GM21737 (cell line): ENCODE measurements around the gene FAM187B.
A peak's percentile ranks its signal among the peaks of the same experiment; 100 is the strongest.

Experiments
- ATAC-seq: cut with Tn5 transposase; IDR thresholded peaks from one replicate; pipeline ENCODE4 v1.9.1; 2021; ENCODE audit warnings: mild to moderate bottlenecking, moderate library complexity; ENCODE audit not compliant: unreplicated experiment

FAM187B gene

DNA sequence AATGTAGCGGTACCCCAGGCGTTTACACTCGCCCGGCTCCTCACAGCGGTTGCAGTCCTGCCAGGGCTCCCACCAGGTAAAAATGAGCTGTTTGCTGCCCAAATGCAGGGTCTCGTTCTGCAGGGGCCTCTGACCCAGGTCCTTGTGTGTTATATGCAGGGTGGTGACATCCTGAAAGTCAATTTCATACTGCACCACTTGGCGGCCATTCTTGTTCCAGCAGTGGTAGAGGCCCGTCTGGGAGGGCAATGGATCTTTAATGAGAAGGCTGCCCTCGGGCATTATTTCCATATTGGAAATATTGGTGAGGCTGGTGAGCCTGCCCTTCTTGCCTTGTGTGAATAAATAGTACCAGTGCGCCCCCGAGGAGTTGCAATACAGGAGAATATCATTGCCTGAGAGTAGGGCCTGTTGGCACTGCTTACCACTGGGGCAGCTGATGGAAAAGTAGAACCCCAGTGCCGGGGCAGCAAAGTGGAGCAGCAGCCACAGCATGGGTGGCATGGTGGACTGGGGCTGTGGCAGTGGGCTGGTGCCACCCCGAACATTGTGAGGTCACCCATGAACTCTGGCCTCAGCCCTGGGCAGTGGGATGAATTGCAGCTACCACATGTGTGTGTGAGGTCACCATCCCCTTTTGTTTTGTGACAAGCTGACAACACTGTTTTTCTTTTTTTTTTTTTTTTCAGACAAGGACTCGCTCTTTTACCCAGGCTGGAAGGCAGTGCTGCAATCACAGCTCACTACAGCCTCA is at the start of gene FAM187B:
Gene FAM187B, minus strand, starts transcription at position 563 of the 754 bp plus-strand sequence. Its CDS starts 59 bp downstream, at position 504.
- ATAC-seq: no peak

DNA sequence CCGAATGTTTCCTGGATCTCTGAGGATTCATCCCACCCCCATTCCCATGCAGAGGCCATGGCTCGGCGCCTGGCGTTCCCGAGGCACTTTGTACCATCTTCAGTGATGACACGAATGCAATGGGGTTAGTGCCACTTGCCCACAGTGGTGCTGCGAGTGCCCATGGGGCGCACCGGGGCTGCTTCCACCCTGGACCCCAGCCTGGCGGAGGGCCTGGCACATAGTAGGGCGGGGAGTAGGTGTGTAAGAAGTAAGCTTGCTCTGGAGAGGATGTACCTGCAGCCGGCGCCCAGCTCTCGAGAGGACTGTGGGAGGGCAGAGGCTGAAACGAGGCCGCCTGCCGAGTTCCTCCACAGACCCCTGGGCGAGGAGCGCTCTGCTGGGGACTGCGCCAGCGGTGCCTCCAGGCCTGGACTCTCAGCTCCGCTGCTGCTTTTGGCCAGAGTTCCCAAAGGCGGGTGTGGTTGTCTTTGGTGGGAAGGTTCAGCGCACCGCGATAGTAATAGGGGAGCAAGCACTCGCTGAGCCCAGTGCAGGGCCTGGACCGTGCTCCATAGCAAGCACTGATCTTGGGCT is 48.3 kb upstream of the FAM187B start:
- ATAC-seq: no peak

DNA sequence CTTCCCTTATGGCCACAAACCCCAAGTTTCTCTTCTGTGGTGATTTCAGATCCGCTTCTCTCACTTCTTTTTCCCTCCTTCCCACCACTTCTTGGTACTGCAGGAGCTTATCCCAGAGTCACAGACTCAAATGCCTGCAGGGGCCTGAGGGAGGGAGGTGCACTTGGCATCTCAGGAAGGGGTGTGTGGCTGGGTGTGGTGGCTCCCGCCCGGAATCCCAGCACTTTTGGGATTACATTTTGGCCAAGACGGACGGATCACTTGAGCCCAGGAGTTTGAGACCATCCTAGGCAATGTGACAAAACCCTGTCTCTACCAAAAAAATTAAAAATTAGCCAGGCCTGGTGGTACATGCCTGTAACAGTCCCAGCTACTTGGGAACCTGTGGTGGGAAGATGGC is 45.8 kb upstream of the FAM187B start:
- no peak for ATAC-seq

DNA sequence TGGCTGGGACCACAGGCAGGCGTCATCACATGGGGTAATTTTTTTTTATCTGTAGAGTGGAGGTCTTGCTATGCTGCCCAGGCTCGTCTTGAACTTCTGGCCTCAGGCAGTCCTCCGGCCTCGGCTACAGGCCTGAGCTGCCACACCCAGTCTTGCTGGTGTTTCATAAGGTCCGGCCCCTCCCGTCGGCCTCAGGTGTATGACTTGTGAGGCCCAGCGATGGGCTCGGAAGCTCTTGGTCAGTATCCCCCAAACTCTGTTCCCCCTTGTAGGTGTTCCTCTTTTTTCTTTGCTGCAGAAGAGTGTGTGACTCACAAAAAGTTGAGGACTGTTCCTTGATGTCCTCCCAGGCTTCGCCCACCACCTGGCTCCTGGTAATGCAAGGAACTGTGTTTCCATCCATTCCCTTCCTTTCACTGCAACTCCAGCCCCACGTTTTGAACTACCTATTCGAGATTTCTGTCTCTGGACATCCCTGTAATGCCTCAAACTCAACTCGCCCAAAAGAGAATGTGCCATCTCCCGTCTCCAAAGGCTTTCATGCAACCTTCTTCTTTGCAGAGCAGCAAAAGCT is 45.2 kb upstream of the FAM187B start:
- ATAC-seq: no peak

DNA sequence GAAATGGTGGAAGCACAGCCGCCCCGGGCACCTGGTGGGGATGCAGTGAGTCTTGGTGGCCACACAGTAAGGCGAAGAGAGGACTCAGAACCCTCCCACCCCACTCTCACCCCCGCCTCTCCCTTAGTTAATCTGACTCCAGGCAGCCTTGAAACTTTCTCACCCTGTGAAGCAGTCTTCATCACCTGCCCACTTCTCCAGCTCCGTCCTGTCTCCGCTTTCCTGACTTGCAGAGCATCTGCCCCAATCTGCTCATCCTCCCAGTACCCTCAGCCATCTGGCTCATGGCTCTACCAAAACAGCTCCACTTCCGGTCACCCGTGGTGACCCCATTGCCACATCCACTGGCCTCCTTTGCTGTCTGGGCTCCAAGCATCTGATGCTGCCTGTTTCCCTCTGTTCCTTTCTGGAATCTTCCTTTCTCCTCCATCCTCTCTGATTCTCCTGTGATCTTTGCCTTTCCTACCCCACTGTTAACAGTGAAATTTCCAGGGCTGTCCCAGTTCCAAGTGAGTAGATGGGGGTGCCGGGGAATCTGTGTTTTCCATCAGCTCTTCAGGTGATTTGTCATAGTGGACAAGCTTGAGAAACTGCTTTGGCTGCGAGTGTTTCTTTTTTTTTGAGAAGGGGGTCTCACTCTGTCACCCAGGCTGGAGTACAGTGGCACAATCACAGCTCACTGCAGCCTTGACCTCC is 44.6 kb upstream of the FAM187B start:
- no peak for ATAC-seq

DNA sequence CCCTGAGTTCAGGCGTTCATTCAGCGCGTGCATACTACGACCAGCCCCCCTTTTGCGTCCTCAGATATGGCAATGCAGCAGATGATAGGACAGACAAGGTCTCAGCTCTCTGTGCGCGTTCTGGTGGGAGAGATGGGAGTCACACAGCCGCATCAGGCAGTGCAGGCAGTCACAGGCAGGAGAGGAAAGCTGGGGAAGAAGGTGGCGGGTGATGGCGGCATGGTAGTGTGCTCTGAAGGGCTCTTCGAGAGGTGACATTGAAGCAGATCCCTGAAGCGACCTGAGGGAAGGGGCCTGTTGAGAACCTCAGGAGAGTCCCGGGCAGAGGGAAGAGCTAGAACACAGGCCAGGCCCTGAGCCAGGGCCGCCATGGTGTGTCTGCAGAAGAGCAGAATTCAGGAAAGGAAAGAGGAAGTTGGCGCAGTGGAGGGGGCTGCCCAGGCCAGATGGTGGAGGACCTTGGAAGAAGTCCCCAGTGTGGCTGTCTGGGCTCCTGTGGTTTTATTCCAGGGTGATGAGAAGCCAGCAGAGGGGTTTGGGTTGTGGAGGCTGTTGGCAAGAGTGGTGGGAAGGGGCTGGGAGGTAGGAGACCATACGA is 43.7 kb upstream of the FAM187B start:
- no peak for ATAC-seq

DNA sequence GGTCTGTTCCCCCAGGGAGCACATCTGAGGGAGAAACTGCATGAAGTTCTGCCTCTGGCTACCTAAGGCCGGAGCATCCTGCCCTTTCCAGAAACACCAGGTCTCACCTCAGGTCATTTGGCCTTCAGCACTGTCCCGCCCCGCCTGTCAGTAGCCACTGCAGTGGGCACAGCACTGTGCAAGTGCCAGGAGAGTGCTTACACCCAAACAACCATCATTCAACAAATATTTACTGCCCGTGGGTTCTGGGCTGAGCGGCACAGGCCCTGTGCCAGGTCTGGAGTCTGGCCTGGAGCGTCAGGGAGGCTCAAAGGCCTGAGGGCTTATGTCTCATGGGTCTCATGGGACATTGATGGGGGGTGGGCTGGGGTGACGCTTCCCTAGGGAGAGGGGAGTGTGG is 43.0 kb upstream of the FAM187B start:
- no peak for ATAC-seq

DNA sequence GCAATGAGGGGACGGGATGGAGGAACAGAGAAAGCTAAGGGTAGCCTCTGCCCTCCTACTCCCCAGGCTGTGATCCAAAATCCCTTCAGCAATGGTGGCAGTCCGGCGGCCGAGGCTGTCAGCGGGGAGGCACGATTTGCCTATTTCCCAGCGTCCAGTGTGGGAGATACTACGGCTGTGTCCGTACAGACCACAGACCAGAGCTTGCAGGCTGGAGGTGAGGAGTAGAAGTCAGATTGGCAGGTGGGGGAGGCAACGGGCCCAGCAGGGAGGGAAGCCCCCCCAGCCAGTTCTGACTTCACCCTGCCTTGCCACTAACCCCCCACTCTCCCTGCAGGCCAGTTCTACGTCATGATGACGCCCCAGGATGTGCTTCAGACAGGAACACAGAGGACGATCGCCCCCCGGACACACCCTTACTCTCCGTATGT is 41.9 kb upstream of the FAM187B start:
- ATAC-seq: no peak

DNA sequence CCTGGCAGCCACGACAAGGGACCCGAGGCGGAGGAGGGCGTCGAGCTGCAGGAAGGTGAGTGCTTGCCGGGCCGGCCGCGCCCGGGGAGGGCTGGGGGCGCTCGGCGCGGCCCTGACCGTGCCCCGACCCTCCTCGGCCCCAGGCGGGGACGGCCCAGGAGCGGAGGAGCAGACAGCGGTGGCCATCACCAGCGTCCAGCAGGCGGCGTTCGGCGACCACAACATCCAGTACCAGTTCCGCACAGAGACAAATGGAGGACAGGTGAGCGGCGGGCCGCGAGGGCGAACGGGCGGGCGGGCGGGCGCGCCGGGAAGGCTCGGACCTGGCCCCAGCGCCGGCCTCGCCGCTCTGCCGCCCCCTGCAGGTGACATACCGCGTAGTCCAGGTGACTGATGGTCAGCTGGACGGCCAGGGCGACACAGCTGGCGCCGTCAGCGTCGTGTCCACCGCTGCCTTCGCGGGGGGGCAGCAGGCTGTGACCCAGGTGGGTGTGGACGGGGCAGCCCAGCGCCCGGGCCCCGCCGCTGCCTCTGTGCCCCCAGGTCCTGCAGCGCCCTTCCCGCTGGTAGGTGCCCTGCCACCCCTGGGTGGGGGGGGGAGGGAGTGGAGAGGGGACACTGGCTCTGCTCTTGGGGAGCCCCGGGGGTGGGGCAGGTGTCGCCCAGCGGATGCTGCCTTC is 41.0 kb upstream of the FAM187B start:
- ATAC-seq: peak; percentile 41

DNA sequence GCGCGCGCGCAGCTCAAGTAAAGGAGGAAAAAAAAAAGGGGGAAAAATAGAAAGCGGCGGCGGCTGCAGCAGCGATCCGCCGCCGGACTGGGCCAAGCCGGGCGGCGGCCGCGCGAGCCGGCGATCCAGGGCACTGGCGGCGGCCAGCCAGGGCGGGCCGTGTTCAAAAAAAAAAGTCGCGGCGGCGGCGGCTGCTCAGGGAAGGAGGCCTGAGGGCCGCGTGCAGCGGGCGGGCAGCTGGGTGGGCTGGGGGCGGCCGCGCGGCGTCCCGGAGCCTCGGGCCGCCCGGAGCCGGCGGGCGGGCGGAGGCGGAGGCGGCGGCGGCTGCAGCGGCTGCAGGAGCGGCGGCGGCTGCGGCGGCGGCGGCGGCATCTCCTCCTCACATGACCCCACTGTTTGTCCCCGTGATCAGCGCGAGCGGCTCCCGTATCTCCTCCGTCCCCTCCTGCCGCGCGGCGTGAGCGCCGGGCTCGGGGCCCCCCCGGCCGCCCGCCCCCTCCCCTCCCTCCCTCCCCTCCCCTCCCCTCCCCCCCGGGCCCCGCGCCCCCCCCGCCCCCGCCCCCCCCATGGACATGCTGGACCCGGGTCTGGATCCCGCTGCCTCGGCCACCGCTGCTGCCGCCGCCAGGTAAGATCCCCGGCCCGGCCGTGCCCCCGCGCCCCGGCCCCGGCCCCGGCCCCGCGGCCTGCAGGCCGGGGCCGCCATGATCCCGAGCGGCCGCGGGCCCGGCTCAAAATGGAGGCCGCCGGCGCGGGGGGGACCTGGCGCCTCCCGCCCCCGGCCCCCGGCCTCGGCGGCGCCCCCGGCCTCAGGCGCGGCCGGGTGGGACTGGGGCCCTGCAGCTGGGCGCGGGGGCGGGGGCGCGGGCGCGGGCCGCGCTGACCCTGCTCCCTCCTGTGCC is 40.2 kb upstream of the FAM187B start, which contains the start of gene USF2:
Gene USF2, plus strand, starts transcription at position 427 of the 902 bp plus-strand sequence. Its CDS starts 140 bp downstream, at position 567.
- peak; percentile 13 for ATAC-seq

DNA sequence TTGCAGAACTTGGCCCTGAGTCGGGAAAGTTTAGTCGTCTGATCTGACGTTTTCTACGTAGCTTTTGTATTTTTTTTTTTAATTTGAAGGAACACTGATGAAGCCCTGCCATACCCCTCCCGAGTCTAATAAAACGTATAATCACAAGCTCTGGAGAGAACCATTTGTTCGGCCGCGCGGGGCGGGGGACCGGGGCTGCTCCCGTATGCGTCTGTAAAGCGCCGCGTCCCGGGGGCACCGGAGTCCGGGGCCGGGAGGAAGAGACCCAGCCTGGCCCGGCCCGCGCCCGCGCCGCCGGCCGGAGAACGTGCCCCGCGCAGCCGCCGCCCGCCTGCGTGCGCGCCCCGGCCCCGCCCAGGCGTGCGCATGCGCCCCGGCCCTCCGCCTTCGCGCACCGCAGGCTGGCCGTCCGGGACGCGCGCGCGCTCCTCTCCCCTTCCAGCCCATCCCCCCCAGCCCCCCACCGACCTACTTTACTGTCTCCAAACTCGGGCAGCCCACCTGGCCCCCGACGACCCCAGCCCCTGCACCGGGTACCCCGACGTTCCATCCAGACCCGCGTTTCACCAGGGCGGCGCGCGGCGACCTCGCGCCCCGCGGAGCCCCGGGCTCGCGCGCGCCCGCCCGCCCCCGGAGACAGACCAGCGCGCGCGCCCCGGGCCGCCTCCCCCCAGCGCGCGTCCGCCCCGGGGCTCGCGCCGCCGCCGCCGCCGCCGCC is 39.4 kb upstream of the FAM187B start:
- peak; percentile 44 for ATAC-seq

DNA sequence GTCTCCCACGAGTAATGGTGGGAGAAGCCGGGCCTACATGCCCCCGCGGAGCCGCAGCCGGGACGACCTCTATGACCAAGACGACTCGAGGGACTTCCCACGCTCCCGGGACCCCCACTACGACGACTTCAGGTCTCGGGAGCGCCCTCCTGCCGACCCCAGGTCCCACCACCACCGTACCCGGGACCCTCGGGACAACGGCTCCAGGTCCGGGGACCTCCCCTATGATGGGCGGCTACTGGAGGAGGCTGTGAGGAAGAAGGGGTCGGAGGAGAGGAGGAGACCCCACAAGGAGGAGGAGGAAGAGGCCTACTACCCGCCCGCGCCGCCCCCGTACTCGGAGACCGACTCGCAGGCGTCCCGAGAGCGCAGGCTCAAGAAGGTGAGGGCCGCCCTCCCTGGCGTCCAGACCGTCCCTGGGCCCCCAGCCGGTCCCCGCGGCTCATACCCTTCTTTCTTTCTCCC is 38.8 kb upstream of the FAM187B start:
- ATAC-seq: no peak

DNA sequence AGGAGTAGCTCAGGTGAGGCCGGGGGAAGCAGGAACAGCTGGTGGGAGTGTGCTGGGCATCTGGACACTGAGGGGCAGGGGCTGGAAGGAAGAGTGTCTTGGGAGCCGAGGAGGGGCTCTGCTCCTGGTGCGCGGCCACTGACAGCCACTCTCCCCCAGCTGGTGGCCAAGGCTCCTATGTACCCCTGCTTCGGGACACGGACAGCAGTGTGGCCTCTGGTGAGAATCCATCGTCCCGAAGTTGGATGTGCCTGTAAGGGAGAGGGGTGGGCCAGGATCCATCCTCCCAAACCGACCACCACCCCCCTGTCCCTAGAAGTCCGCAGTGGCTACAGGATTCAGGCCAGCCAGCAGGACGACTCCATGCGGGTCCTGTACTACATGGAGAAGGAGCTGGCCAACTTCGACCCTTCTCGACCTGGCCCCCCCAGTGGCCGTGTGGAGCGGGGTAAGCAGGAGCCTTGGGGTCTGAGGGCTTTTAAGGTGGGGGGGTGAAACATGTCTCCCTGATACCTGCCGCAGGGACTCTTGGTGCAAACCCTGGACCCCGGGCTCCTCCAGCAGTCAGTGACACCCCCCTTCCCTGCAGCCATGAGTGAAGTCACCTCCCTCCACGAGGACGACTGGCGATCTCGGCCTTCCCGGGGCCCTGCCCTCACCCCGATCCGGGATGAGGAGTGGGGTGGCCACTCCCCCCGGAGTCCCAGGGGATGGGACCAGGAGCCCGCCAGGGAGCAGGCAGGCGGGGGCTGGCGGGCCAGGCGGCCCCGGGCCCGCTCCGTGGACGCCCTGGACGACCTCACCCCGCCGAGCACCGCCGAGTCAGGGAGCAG is 38.2 kb upstream of the FAM187B start:
- ATAC-seq: no peak

DNA sequence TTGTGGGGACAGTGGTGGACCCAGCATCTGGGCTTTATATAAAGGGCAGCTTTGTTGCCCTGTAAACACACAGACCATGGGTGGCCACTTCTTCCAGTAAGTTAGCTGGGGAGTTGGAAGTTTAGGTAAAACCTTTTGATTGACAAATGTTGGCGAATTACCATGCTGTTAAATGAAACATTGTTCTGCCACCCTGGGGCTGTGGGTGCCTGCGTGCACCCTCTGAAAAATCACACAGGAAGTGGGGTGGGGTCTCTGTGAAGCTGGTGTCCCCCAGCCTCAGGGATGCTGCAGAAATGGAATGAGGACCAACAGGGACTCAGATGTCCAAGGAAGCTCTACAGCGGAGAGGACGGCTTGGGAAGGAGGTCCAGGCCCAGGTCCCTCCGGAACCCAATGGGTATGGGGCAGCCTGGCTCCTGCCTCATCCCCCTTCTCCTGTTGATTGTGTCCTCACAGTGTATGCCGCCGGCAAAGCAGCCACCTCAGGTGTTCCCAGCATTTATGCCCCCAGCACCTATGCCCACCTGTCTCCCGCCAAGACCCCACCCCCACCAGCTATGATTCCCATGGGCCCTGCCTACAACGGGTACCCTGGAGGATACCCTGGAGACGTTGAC is 37.5 kb upstream of the FAM187B start:
- ATAC-seq: no peak

DNA sequence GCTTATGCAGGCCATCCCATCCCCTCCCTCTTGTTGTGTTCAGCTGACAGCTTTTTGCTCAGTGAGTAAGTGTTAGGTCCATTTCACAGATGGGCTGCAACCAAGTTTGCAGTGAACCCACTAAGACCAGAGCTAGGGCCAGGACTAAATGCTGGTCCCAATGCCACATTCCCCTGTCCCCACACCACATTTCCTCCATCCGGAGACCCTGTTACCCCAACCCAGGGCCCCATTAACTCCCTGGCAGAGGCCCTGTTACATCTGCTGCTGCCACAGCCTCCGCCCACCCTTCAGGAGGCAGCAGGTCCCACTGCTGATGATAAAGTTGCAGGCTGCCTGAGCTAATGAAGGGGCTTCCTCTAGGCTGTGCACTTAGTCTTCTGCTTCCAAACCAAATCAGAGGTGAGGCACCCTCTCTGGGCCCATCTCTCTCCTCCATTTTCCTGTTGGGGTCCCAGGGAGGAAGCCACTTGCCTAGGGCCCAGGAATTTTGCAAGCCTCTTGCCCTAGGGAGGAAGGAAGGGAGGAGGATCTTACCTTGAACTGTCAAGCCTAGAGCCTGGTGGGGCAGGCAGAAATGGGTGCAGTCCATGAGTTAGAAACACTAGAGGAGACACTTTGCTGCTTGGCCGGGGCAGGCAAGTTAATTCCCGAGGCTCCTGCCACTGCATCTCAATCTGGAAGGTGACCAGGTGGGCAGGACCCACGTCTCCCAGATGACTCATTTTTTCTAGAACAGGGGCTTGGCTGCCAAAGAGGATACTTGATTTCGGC is 36.8 kb upstream of the FAM187B start:
- no peak for ATAC-seq

DNA sequence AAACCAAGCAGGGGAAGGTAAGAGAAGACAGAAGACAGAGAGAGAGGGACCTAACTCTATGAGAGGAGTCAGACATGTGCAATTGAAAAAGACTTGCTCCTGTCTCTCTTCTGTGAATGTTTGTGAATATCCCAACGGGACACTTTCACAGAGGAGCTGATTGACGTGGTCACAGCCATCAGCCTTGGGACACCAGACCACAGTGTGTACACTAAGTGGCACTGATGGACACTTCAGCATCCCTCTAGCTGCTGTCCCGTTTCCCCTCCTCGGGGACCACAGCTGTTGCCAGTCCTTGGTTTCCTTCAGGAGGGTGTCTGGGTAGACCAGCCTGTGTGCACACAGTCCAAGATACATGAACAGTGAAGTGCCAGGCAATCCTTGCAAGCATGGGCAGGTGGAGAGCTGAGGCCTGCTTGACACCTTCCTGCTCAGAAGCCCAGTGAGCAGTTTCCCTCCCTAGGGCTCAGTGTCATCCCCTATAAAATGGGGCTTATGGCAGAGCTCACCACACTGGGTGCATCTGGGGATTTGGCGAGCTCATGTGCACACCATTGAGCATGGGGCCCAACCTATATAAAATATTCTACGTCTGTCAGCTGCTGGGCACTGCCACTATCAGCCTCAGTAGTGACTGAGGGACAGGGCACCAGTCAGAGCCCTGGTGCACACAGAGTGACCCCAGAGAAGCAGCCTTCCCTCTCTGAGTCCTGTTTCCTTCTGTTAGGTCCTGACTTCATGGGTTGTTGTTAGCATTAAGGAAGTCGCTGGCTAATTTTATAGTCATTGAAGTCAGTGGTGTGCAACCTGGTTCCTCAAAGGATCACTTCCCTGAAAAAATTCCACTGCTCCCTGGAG is 36.0 kb upstream of the FAM187B start:
- no peak for ATAC-seq
